Measurements from ENCODE around the gene AHCTF1. TPM values are rescaled to one million over a fixed set of nuclear protein-coding genes. Genes with fewer than 3 reads are reported as not detected.
"Not testable (repeated sequence)": the region's sequence is repeated elsewhere in the genome, so short reads cannot be mapped to it uniquely, and the experiment has no call there.

The AHCTF1 gene
- total RNA-seq, 4 donors from 2014 or later, result 22.5 to 53.4 (median 42.4) TPM

DNA sequence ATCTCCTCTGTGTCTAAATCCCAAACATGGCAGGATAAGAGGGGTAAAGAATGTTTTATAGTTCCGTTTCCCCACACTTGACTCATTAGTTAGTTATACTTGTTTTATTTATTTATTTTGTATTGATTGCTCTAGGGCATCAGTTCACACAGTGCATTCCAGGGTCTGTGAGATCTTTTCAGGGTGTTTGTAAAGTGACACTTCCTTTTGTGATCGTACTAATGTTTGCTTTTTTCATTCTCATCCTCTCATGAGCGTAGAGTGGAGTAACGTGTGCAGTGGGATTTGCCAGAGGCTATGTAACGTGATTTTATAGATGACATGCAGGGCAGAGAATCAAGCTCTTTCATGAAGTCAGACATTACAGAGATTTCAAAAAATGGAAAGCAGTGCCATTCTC is 104.4 kb downstream of the AHCTF1 start:
- intact Hi-C loops (cut with DNase I; ENCODE audit: low total_unique reads), result no loop called here
- DNase-seq, result no peak

DNA sequence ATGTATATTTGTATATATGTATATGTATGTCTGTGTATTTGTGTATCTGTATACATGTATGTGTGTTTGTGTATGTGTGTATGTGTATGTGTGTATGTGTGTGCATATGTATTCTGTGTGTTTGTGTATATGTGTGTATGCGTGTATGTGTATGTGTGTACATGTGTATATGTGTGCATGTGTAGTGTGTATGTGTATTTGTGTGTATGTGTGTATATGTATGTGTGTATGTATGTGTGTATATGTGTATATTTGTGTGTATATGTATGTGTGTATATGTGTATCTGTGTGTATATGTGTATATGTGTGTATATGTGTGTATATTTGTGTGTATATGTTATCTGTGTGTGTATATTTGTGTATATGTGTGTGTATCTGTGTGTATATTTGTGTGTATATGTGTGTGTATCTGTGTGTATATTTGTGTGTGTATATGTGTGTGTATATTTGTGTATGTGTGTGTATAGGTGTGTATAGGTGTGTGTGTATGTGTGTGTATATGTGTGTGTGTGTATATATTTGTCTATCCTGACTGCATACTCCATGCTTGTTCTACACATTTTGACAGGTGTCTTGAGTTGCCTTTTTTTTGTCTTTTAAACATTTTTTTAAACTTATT is 106.1 kb downstream of the AHCTF1 start:
- DNase-seq, result no peak
- no peaks in the 10 kb centered on the region for H3K36me3 ChIP-seq
- H3K27ac ChIP-seq, result no peak overlapping the region
- no peaks in the 10 kb centered on the region for H3K9me3 ChIP-seq
- TF ChIP-seq POLR2A (IDR thresholded peaks at IDR 0.05), result no peak
- TF ChIP-seq, protein P1, sequence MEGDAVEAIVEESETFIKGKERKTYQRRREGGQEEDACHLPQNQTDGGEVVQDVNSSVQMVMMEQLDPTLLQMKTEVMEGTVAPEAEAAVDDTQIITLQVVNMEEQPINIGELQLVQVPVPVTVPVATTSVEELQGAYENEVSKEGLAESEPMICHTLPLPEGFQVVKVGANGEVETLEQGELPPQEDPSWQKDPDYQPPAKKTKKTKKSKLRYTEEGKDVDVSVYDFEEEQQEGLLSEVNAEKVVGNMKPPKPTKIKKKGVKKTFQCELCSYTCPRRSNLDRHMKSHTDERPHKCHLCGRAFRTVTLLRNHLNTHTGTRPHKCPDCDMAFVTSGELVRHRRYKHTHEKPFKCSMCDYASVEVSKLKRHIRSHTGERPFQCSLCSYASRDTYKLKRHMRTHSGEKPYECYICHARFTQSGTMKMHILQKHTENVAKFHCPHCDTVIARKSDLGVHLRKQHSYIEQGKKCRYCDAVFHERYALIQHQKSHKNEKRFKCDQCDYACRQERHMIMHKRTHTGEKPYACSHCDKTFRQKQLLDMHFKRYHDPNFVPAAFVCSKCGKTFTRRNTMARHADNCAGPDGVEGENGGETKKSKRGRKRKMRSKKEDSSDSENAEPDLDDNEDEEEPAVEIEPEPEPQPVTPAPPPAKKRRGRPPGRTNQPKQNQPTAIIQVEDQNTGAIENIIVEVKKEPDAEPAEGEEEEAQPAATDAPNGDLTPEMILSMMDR (IDR thresholded peaks at IDR 0.05), result no peak
- H3K27me3 ChIP-seq, result no peaks in the 10 kb centered on the region
- H3K4me1 ChIP-seq, result no peaks in the 10 kb centered on the region
- intact Hi-C loops (cut with DNase I; ENCODE audit: low total_unique reads), result no loop called here
- no peak overlapping the region for H3K4me3 ChIP-seq

More for the DNA sequence above, 104.4 kb downstream of the AHCTF1 start:
- H3K9me3 ChIP-seq, result no peaks in the 10 kb centered on the region
- H3K4me1 ChIP-seq, result no peaks in the 10 kb centered on the region
- TF ChIP-seq POLR2A (IDR thresholded peaks at IDR 0.05), result no peak
- TF ChIP-seq, protein P1 (IDR thresholded peaks at IDR 0.05), result no peak
- no peaks in the 10 kb centered on the region for H3K27me3 ChIP-seq
- H3K27ac ChIP-seq, result no peak overlapping the region
- H3K36me3 ChIP-seq, result no peaks in the 10 kb centered on the region
- H3K4me3 ChIP-seq, result no peak overlapping the region

DNA sequence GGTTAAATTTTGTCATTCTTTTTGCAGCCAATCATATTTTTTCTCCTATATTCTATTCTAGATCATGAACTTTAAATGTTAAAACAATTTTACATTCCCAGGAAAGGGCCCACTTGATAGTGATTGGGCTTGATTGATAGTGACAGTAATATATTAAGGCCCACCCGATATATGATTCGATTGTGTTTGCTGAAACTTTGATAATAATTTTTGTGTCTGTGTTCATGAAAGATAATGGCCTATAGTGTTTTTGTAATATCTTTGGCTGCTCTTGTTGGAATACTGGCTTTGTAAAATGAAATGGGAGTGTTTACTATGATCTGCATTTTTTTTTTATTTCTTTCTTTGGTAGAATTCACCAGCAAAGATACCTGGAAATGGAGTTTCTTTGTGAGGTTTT is 107.2 kb downstream of the AHCTF1 start:
- H3K27me3 ChIP-seq, result no peaks in the 10 kb centered on the region
- H3K36me3 ChIP-seq, result no peaks in the 10 kb centered on the region
- H3K4me1 ChIP-seq, result no peaks in the 10 kb centered on the region
- no peaks in the 10 kb centered on the region for H3K9me3 ChIP-seq
- TF ChIP-seq, protein P1 (IDR thresholded peaks at IDR 0.05), result no peak
- no peak for TF ChIP-seq POLR2A (IDR thresholded peaks at IDR 0.05)
- no peak overlapping the region for H3K27ac ChIP-seq
- no peak for DNase-seq
- intact Hi-C loops (cut with DNase I; ENCODE audit: low total_unique reads), result no loop called here
- no peak overlapping the region for H3K4me3 ChIP-seq

DNA sequence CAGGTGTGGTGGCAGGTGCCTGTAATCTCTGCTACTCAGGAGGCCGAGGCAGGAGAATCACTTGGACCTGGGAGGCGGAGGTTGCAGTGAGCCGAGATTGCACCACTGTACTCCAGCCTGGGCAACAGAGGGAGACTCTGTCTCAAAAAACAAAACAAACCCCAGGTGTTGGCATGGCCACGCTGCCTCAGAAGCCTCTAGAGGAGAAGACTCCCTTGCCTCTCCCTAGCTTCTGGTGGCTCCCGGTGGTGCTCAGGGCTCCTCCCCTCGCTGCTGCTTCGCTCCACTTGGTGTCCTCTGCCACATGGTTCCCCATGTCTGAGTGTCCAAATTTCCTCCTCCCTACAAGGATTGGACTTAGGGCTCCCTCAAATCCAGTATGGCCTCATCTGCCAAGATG is 109.6 kb downstream of the AHCTF1 start:
- intact Hi-C loops (cut with DNase I; ENCODE audit: low total_unique reads); H3K4me3 ChIP-seq; H3K36me3 ChIP-seq; H3K9me3 ChIP-seq; DNase-seq; H3K27ac ChIP-seq; H3K27me3 ChIP-seq; H3K4me1 ChIP-seq: not testable (repeated sequence)

DNA sequence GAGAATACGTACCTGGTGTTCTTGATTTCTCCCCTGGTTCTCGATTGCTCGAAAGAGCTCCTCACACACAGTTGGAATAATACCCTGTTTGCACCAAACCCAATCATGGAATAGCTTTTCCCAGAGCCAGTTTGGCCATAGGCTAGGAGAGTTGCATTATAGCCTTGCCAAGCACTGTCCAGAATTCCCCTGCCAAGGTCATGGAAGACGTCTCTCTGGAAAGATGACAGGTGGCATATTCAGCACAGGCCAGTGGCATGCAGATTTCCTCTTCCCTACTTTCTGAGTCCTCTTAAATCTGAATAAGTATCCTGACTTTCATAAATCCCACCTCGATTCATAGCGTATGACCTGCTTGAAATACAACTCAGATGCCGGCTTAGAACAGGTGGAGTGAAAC is 111.1 kb downstream of the AHCTF1 start:
- no peaks in the 10 kb centered on the region for H3K4me1 ChIP-seq
- intact Hi-C loops (cut with DNase I; ENCODE audit: low total_unique reads), result no loop called here
- no peak overlapping the region for H3K27ac ChIP-seq
- no peaks in the 10 kb centered on the region for H3K27me3 ChIP-seq
- H3K4me3 ChIP-seq, result no peak overlapping the region
- H3K9me3 ChIP-seq, result no peaks in the 10 kb centered on the region
- TF ChIP-seq POLR2A (IDR thresholded peaks at IDR 0.05), result no peak
- TF ChIP-seq, protein P1 (IDR thresholded peaks at IDR 0.05), result no peak
- H3K36me3 ChIP-seq, result no peaks in the 10 kb centered on the region
- no peak for DNase-seq

DNA sequence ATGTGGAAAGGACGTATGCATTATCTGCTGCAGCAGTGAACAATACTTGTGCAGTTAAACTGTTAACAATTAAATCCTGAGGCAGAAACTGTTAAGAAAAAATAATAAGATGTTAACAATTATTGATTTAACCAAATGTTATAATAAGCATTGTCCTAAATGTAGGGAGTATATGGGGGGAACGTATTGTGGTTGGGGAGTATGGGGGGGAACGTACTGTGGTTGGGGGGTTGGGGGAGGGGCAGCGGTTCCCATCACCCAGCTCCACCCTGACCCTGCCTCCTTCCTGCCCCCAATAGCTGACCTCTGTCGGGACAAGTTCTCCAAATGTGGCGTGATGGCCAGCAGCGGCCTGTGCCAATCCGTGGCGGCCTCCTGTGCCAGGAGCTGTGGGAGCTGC is 114.0 kb downstream of the AHCTF1 start:
- not testable (repeated sequence) for H3K27me3 ChIP-seq

More for the DNA sequence above, 114.0 kb downstream of the AHCTF1 start:
- H3K27ac ChIP-seq; DNase-seq; H3K4me3 ChIP-seq; H3K36me3 ChIP-seq; intact Hi-C loops (cut with DNase I; ENCODE audit: low total_unique reads); H3K4me1 ChIP-seq; H3K9me3 ChIP-seq: not testable (repeated sequence)

All from uterus (tissue), 4 donors.